IMR-90 (cell line): ENCODE data around the gene EXOSC9. TPM values are rescaled to one million over a fixed set of nuclear protein-coding genes. Genes with fewer than 3 reads are reported as not detected.

Source experiments
- ATAC-seq: fragments of 200-7000 bp; cut with Tn5 transposase; 2 replicates; pipeline ENCODE4 v1.9.1; 2020; ENCODE audit warnings: low read depth, mild to moderate bottlenecking, moderate library complexity
- BruUV-seq: library from RNA; stranded (reverse); fragments of 400-500 nt; replicated peaks from 2 replicates; lab custom pipeline; 2021; lab: Mats Ljungman, UMichigan
- CTCF ChIA-PET: fragments of 300-600 bp; formaldehyde crosslinking; extraction: SDS; loops from one replicate; lab custom pipeline; 2021; ENCODE audit warnings: antibody characterized with exemption; lab: Yijun Ruan, JAX
- POLR2A ChIA-PET: fragments of 300-600 bp; sonication (Branson Sonifier 250); formaldehyde crosslinking; loops from one replicate; lab custom pipeline; 2022; ENCODE audit warnings: antibody characterized with exemption; ENCODE audit not compliant: unreplicated experiment; lab: Charles Lee
- DNase-seq: peaks from one replicate; pipeline ENCODE4 v3.0.0; 2013
- H2AFZ ChIP-seq: replicated peaks from 2 replicates; pipeline ENCODE3; 2013; ENCODE audit warnings: low read length, mild to moderate bottlenecking; ENCODE audit not compliant: poor library complexity
- H2AK5ac ChIP-seq: 2 replicates; pipeline ENCODE4 v1.6.1; 2013; ENCODE audit warnings: low read depth, low read length, inconsistent platforms
- H2AK9ac ChIP-seq: replicated peaks from 2 replicates; pipeline ENCODE3; 2013; ENCODE audit warnings: mild to moderate bottlenecking, low read depth, low read length, moderate library complexity; ENCODE audit not compliant: poor library complexity
- H2BK120ac ChIP-seq: 2 replicates; pipeline ENCODE4 v1.6.1; 2013; ENCODE audit warnings: low read depth, low read length, inconsistent platforms
- H2BK15ac ChIP-seq: 3 replicates; pipeline ENCODE4 v1.6.1; 2013; ENCODE audit warnings: low read depth, low read length, inconsistent platforms
- H2BK20ac ChIP-seq: 2 replicates; pipeline ENCODE4 v1.6.1; 2013; ENCODE audit warnings: low read depth, mild to moderate bottlenecking, inconsistent platforms, low read length, moderate library complexity
- H2BK5ac ChIP-seq: 2 replicates; pipeline ENCODE4 v1.6.1; 2013; ENCODE audit warnings: mild to moderate bottlenecking, low read depth, low read length, inconsistent platforms; ENCODE audit not compliant: poor library complexity, severe bottlenecking
- H3K14ac ChIP-seq: replicated peaks from 2 replicates; pipeline ENCODE4 v1.6.1; 2013; ENCODE audit warnings: low read depth, low read length, inconsistent platforms
- H3K18ac ChIP-seq: 2 replicates; pipeline ENCODE4 v1.6.1; 2013; ENCODE audit warnings: low read depth, low read length, control low read depth
- H3K23ac ChIP-seq: 2 replicates; pipeline ENCODE4 v1.6.1; 2013; ENCODE audit warnings: low read depth, low read length, inconsistent platforms
- H3K27ac ChIP-seq: 2 replicates; pipeline ENCODE4 v1.5.1; 2013; ENCODE audit warnings: mild to moderate bottlenecking, control low read depth, low read length; ENCODE audit not compliant: insufficient read depth
- H3K27me3 ChIP-seq: 2 replicates; pipeline ENCODE4 v1.6.1; 2013; ENCODE audit warnings: low read length; ENCODE audit not compliant: control insufficient read depth, insufficient read depth
- H3K36me3 ChIP-seq: 2 replicates; pipeline ENCODE4 v1.6.1; 2013; ENCODE audit warnings: low read length, mixed read lengths; ENCODE audit not compliant: control insufficient read depth, insufficient read depth
- H3K4ac ChIP-seq: 2 replicates; pipeline ENCODE4 v1.6.1; 2013; ENCODE audit warnings: low read depth, low read length, inconsistent platforms
- H3K4me1 ChIP-seq: 2 replicates; pipeline ENCODE4 v1.6.1; 2013; ENCODE audit warnings: low read length, mixed read lengths; ENCODE audit not compliant: control insufficient read depth, insufficient read depth
- H3K4me2 ChIP-seq: 2 replicates; pipeline ENCODE4 v1.6.1; 2013; ENCODE audit warnings: low read depth, mild to moderate bottlenecking, control low read depth, low read length, moderate library complexity
- H3K4me3 ChIP-seq: 2 replicates; pipeline ENCODE4 v1.5.1; 2013; ENCODE audit warnings: low read depth, mild to moderate bottlenecking, control low read depth, low read length, moderate library complexity; ENCODE audit not compliant: insufficient read depth
- H3K56ac ChIP-seq: 2 replicates; pipeline ENCODE4 v1.6.1; 2013; ENCODE audit warnings: low read length, inconsistent platforms; ENCODE audit not compliant: insufficient read depth; ENCODE audit errors: extremely low read depth
- H3K79me1 ChIP-seq, 2 experiments: 2 replicates each; pipeline ENCODE4 v1.6.1; 2013; ENCODE audit warnings: low read length in 2 of 2, inconsistent platforms in 1 of 2, low read depth in 1 of 2
- H3K9ac ChIP-seq: 2 replicates; pipeline ENCODE4 v1.6.1; 2013; ENCODE audit warnings: low read depth, low read length, control low read depth
- H3K9me1 ChIP-seq: 2 replicates; pipeline ENCODE4 v1.6.1; 2013; ENCODE audit warnings: low read length, inconsistent platforms; ENCODE audit not compliant: insufficient read depth
- H3K9me3 ChIP-seq: 2 replicates; pipeline ENCODE4 v1.6.1; 2013; ENCODE audit warnings: low read length; ENCODE audit not compliant: control insufficient read depth, insufficient read depth
- H4K20me1 ChIP-seq: 2 replicates; pipeline ENCODE4 v1.6.1; 2013; ENCODE audit warnings: low read length, inconsistent platforms; ENCODE audit not compliant: insufficient read depth
- H4K5ac ChIP-seq: 2 replicates; pipeline ENCODE4 v1.6.1; 2013; ENCODE audit warnings: mild to moderate bottlenecking, low read depth, low read length, control low read depth
- H4K8ac ChIP-seq, 2 experiments: 2 replicates each; pipeline ENCODE4 v1.6.1; 2013; ENCODE audit warnings: low read depth in 2 of 2, low read length in 2 of 2, control low read depth in 1 of 2, inconsistent platforms in 1 of 2
- H4K91ac ChIP-seq: 2 replicates; pipeline ENCODE4 v1.6.1; 2013; ENCODE audit warnings: low read depth, low read length, inconsistent platforms; ENCODE audit not compliant: insufficient read depth
- CEBPB ChIP-seq: IDR thresholded peaks from 2 replicates; pipeline ENCODE4 v1.6.1; 2012; ENCODE audit warnings: low read depth, low read length, improper control_type of control experiment
- CHD1 ChIP-seq: IDR thresholded peaks from 2 replicates; pipeline ENCODE4 v1.6.1; 2012; ENCODE audit warnings: low read depth, low read length, improper control_type of control experiment
- ELK1 ChIP-seq: fragments of 150-350 bp; IDR thresholded peaks from 2 replicates; pipeline ENCODE4 v1.6.1; 2016; ENCODE audit warnings: low read depth, mild to moderate bottlenecking, low read length, moderate library complexity, borderline replicate concordance
- FOS ChIP-seq: fragments of 150-350 bp; IDR thresholded peaks from 2 replicates; pipeline ENCODE4 v1.6.1; 2016; ENCODE audit warnings: low read depth, low read length
- MAFK ChIP-seq: IDR thresholded peaks from 2 replicates; pipeline ENCODE4 v1.6.1; 2012; ENCODE audit warnings: low read depth, low read length, improper control_type of control experiment
- MAZ ChIP-seq: IDR thresholded peaks from 2 replicates; pipeline ENCODE4 v1.6.1; 2012; ENCODE audit warnings: low read depth, mild to moderate bottlenecking, low read length, improper control_type of control experiment, moderate library complexity, borderline replicate concordance
- MXI1 ChIP-seq: IDR thresholded peaks from 2 replicates; pipeline ENCODE4 v1.6.1; 2012; ENCODE audit warnings: low read depth, mild to moderate bottlenecking, low read length, moderate library complexity, borderline replicate concordance
- RAD21 ChIP-seq: IDR thresholded peaks from 2 replicates; pipeline ENCODE4 v1.6.1; 2012; ENCODE audit warnings: low read length, improper control_type of control experiment
- RCOR1 ChIP-seq: IDR thresholded peaks from 2 replicates; pipeline ENCODE4 v1.6.1; 2012; ENCODE audit warnings: mild to moderate bottlenecking, low read length, improper control_type of control experiment; ENCODE audit not compliant: insufficient replicate concordance
- RFX5 ChIP-seq: IDR thresholded peaks from 2 replicates; pipeline ENCODE4 v1.8.0; 2012; ENCODE audit warnings: low read depth, mild to moderate bottlenecking, low read length, moderate library complexity
- dilution Hi-C: fragments of 300-500 bp; cut with HindIII; formaldehyde crosslinking; loops from one replicate; pipeline ENCODE4 v1.14.3; 2018; ENCODE audit warnings: low sequenced_read_pairs; ENCODE audit not compliant: unreplicated experiment
- in situ Hi-C: fragments of 300-500 bp; cut with MboI; formaldehyde crosslinking; loops from 3 replicates; pipeline ENCODE4 v1.14.3; 2019; ENCODE audit warnings: low sequenced_read_pairs, inconsistent platforms, mixed read lengths
- intact Hi-C: fragments of 100-400 bp; cut with micrococcal nuclease; formaldehyde crosslinking; loops from 2 replicates; pipeline ENCODE4 v1.10.0; 2022
- polyA plus RNA-seq, 3 experiments: library from polyadenylated mRNA; depleted of rRNA; stranded (reverse); fragments of >200 nt; gene quantifications; 2 replicates each; pipeline ENCODE4 v1.2.3, GENCODE V29; 2012; ENCODE audit warnings: low replicate concordance in 1 of 3
- total RNA-seq: library from RNA; depleted of rRNA; stranded (reverse); fragments of >200 nt; gene quantifications from 2 replicates; pipeline ENCODE4 v1.2.3, GENCODE V29; 2012
- TF ChIP-seq, protein P1 (sequence below): fragments of 150-350 bp; IDR thresholded peaks from 2 replicates; pipeline ENCODE4 v1.6.1; 2017; ENCODE audit warnings: mild to moderate bottlenecking, antibody characterized with exemption, low read length, low read depth

The EXOSC9 gene
- total and polyA plus RNA-seq, 2 of the 4 experiments (the other 2 are of a cell fraction): 34.7 to 47.5 TPM

DNA sequence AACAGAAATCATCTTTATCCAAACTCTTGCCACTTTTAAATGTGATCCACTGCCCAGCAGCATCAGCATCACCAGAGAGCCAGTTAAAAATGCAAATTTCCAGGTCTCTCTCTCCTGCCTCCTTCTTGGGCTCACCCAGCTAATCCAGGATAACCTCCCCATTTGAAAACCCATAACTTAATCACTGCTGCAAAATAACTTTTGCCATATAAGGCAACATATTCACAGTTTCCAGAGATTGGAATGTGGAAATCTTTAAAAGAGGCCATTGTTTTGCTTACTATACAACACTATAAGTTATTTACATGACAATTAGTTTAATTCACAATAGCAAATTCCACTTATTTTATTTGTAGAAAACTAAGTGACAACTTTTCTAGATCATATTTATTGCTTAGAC lies 4.8 kb upstream of the EXOSC9 start:
- dilution Hi-C loops (no loop called here), intact Hi-C loops (no loop called here), in situ Hi-C loops (no loop called here)
- Histone ChIP-seq H3K9ac (peak overlapping the region; percentile 6; the same call in 1 of the 2 replicates), H3K36me3 (no peaks in the 10 kb centered on the region), H2AFZ (no peak overlapping the region), H3K4me1 (peaks cover 13% of the 10 kb centered on the region), H3K4me3 (no peak overlapping the region), H2AK5ac (no peak overlapping the region), H3K4ac (peak overlapping the region; percentile 23), H2BK20ac (peak overlapping the region; percentile 65), H3K56ac (no peak overlapping the region), H4K8ac (peak overlapping the region; percentile 7 to 53; a peak in 2 of 4 replicates), H3K79me1 (peaks cover 2 to 4% of the 10 kb centered on the region in 2 experiments; a peak in 1 of 4 replicates), H3K14ac (no peak overlapping the region), H4K91ac (peak overlapping the region; percentile 67; the same call in 1 of the 2 replicates), H3K27ac (peak overlapping the region; percentile 50), H2BK15ac (no peak overlapping the region), H3K9me3 (no peaks in the 10 kb centered on the region), H3K9me1 (0 out of 2 replicates have a peak, but pooled peaks cover 2% of the 10 kb centered on the region), H3K18ac (peak overlapping the region; percentile 74; the same call in 1 of the 2 replicates), H3K27me3 (no peaks in the 10 kb centered on the region), H2AK9ac (no peak overlapping the region), H4K5ac (0 out of 2 replicates have a peak overlapping the region, but pooled peaks have one; percentile 38), H2BK120ac (peak overlapping the region; percentile 50), H3K4me2 (0 out of 2 replicates have a peak overlapping the region, but pooled peaks have one; percentile 54), H4K20me1 (no peaks in the 10 kb centered on the region), H3K23ac (0 out of 2 replicates have a peak overlapping the region, but pooled peaks have one; percentile 2), H2BK5ac (peak overlapping the region; percentile 14)
- peak; percentile 7; the same call in 1 of the 2 replicates for ATAC-seq
- TF ChIP-seq, protein P1, sequence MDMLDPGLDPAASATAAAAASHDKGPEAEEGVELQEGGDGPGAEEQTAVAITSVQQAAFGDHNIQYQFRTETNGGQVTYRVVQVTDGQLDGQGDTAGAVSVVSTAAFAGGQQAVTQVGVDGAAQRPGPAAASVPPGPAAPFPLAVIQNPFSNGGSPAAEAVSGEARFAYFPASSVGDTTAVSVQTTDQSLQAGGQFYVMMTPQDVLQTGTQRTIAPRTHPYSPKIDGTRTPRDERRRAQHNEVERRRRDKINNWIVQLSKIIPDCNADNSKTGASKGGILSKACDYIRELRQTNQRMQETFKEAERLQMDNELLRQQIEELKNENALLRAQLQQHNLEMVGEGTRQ: no peak
- TF ChIP-seq MAZ: no peak
- no peak for TF ChIP-seq RAD21
- no peak for TF ChIP-seq CEBPB
- TF ChIP-seq RFX5: no peak
- no peak for TF ChIP-seq RCOR1
- TF ChIP-seq CHD1: no peak
- no peak for TF ChIP-seq MAFK
- no peak for TF ChIP-seq ELK1
- TF ChIP-seq MXI1: no peak
- TF ChIP-seq FOS: no peak
- BruUV-seq: no TSS peak
- no peak for DNase-seq
- ChIA-PET POLR2A (no interaction called here), CTCF (interaction anchor here (0.6 kb wide), 1 partner anchor 13 kb away, joined by 4 read pairs; no protein-coding TSS in a partner anchor)
